ENCODE data around the gene PRKAG2.

DNA sequence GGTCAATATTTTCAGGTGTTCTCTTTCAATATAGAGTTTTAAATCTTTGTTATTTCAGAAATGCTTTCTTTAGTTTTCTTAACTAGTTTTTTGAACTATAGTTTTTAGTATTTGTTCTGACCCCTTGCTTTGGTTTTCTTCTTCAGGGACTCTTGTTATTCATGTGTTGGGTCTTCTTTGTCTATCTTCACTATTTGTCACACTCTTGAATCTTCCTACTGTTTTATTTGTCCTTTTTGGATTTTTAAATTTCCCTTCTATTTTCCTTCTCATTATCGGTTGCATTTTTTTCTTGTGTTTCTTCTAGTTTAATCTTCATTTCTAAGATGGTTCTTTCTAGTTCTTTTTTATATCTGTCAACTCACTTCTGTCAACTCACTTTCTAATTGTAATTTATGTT lies 37.1 kb upstream of the PRKAG2 start:
- no peak for TF ChIP-seq POLR2A (IDR thresholded peaks at IDR 0.05)
- TF ChIP-seq, protein P1, sequence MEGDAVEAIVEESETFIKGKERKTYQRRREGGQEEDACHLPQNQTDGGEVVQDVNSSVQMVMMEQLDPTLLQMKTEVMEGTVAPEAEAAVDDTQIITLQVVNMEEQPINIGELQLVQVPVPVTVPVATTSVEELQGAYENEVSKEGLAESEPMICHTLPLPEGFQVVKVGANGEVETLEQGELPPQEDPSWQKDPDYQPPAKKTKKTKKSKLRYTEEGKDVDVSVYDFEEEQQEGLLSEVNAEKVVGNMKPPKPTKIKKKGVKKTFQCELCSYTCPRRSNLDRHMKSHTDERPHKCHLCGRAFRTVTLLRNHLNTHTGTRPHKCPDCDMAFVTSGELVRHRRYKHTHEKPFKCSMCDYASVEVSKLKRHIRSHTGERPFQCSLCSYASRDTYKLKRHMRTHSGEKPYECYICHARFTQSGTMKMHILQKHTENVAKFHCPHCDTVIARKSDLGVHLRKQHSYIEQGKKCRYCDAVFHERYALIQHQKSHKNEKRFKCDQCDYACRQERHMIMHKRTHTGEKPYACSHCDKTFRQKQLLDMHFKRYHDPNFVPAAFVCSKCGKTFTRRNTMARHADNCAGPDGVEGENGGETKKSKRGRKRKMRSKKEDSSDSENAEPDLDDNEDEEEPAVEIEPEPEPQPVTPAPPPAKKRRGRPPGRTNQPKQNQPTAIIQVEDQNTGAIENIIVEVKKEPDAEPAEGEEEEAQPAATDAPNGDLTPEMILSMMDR (IDR thresholded peaks at IDR 0.05) = no peak

All from Peyer's patch (tissue), 4 donors.